ENCODE measurements around the gene SNX18. TPM values are rescaled to one million over a fixed set of nuclear protein-coding genes. Genes with fewer than 3 reads are reported as not detected.

SNX18 gene
- total RNA-seq, 1 experiment from 2014 or later = 16.0 TPM

GRCh38 chr5:54480296-54480695, 37.3 kb upstream of the SNX18 start:
- H3K9me2 ChIP-seq (ENCODE audit: insufficient read depth) = no peaks in the 10 kb centered on the region
- ATAC-seq (no peak), DNase-seq (ENCODE audit: low read depth, low spot score) (no peak)
- no peaks in the 10 kb centered on the region for H3K27me3 ChIP-seq (ENCODE audit: insufficient read depth, low read length)
- H3K9ac ChIP-seq (ENCODE audit: low read length) = no peak overlapping the region
- RAD21 ChIA-PET (ENCODE audit: low non-redundant PET in 1 of 2, low total read pairs in 2 of 2, uncharacterized antibody in 2 of 2, unreplicated experiment in 2 of 2) = no interaction called here
- H2AFZ ChIP-seq (ENCODE audit: low read depth, low read length, poor library complexity, severe bottlenecking) = no peak overlapping the region
- intact Hi-C loops (cut with micrococcal nuclease) = no loop called here
- H3K4me2 ChIP-seq (ENCODE audit: low read length) = no peak overlapping the region
- H3K36me3 ChIP-seq (ENCODE audit: control insufficient read depth in 1 of 2, insufficient read depth in 2 of 2, low read length in 2 of 2) = no peaks in the 10 kb centered on the region
- H3K79me2 ChIP-seq (ENCODE audit: insufficient read depth, low read length) = no peaks in the 10 kb centered on the region
- no peak overlapping the region for H3K4me3 ChIP-seq (replicated peaks in 1 of 2; ENCODE audit: low read depth in 1 of 2, low read length in 2 of 2)
- TF ChIP-seq ATF3 (IDR thresholded peaks at IDR 0.05) (no peak), SIN3A (IDR thresholded peaks at IDR 0.05; ENCODE audit: low read depth) (no peak), CBX3 (IDR thresholded peaks at IDR 0.05; ENCODE audit: low read depth) (no peak), JUND (IDR thresholded peaks at IDR 0.05) (no peak), CTCF (IDR thresholded peaks at IDR 0.05 in 2 of 3, conservative IDR thresholded peaks at IDR 0.05 in 1 of 3; ENCODE audit: borderline replicate concordance in 1 of 3, insufficient read depth in 1 of 3, low read depth in 2 of 3, low read length in 2 of 3) (no peak), TCF7L2 (IDR thresholded peaks at IDR 0.05; ENCODE audit: borderline replicate concordance, extremely low read depth, insufficient read depth, insufficient read length) (no peak), CEBPB (IDR thresholded peaks at IDR 0.05; ENCODE audit: low read depth) (no peak), REST (IDR thresholded peaks at IDR 0.05; ENCODE audit: low read depth) (no peak), YY1 (IDR thresholded peaks at IDR 0.05; ENCODE audit: extremely low read depth, insufficient replicate concordance, low read depth, low read length) (no peak), EZH2 (IDR thresholded peaks at IDR 0.05) (no peak), MAX (IDR thresholded peaks at IDR 0.05) (no peak), POLR2AphosphoS5 (IDR thresholded peaks at IDR 0.05; ENCODE audit: low read depth, low read length) (no peak), ZFX (IDR thresholded peaks at IDR 0.05) (no peak), EGR1 (IDR thresholded peaks at IDR 0.05; ENCODE audit: low read depth) (no peak), SP1 (IDR thresholded peaks at IDR 0.05; ENCODE audit: low read depth) (no peak), ELF1 (IDR thresholded peaks at IDR 0.05; ENCODE audit: borderline replicate concordance, low read depth) (no peak), SRF (IDR thresholded peaks at IDR 0.05; ENCODE audit: low read depth) (no peak)
- TF ChIP-seq, protein P1, sequence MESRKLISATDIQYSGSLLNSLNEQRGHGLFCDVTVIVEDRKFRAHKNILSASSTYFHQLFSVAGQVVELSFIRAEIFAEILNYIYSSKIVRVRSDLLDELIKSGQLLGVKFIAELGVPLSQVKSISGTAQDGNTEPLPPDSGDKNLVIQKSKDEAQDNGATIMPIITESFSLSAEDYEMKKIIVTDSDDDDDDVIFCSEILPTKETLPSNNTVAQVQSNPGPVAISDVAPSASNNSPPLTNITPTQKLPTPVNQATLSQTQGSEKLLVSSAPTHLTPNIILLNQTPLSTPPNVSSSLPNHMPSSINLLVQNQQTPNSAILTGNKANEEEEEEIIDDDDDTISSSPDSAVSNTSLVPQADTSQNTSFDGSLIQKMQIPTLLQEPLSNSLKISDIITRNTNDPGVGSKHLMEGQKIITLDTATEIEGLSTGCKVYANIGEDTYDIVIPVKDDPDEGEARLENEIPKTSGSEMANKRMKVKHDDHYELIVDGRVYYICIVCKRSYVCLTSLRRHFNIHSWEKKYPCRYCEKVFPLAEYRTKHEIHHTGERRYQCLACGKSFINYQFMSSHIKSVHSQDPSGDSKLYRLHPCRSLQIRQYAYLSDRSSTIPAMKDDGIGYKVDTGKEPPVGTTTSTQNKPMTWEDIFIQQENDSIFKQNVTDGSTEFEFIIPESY (IDR thresholded peaks at IDR 0.05; ENCODE audit: extremely low read depth, insufficient replicate concordance, low read length) = no peak
- POLR2A ChIA-PET = no interaction called here
- no peak overlapping the region for H3K27ac ChIP-seq (ENCODE audit: low read depth, low read length)
- no peaks in the 10 kb centered on the region for H3K9me3 ChIP-seq (ENCODE audit: control insufficient read depth in 1 of 2, insufficient read depth in 1 of 2, low read depth in 1 of 2, low read length in 2 of 2)
- no TSS peak for BruUV-seq (replicated peaks)
- CTCF ChIA-PET = interaction anchor here (1.1 to 1.7 kb wide), 2 partner anchors 9 to 387 kb away, joined by 3 to 12 read pairs; no protein-coding TSS in a partner anchor
- H3K4me1 ChIP-seq (ENCODE audit: control insufficient read depth in 1 of 2, insufficient read depth in 2 of 2, low read length in 2 of 2) = no peaks in the 10 kb centered on the region
- H4K20me1 ChIP-seq (ENCODE audit: insufficient read depth) = no peaks in the 10 kb centered on the region
